WTC11 (cell line): Measurements from ENCODE around the gene TPM2. TPM values are rescaled to one million over a fixed set of nuclear protein-coding genes. Genes with fewer than 3 reads are reported as not detected.

Experiments used
- ATAC-seq: fragments of 200-7000 bp; cut with Tn5 transposase; 2 replicates; pipeline ENCODE4 v1.10.0; 2021; ENCODE audit warnings: mild to moderate bottlenecking, moderate library complexity
- CTCF ChIA-PET: fragments of 300-600 bp; sonication (Branson Sonifier 250); formaldehyde crosslinking; loops from one replicate; lab custom pipeline; 2021; ENCODE audit warnings: antibody characterized with exemption; lab: Charles Lee
- POLR2A ChIA-PET: fragments of 350-600 bp; sonication (Branson Sonifier 250); formaldehyde crosslinking; loops from one replicate; lab custom pipeline; 2021; ENCODE audit warnings: antibody characterized with exemption; lab: Charles Lee
- DNase-seq: peaks from one replicate; pipeline ENCODE4 v3.0.0; 2021; ENCODE audit warnings: low spot score
- H3K27ac Mint-ChIP-seq: 2 replicates; pipeline ENCODE4 v1.8.0; 2021; ENCODE audit warnings: mixed read lengths
- H3K27me3 Mint-ChIP-seq: 2 replicates; pipeline ENCODE4 v1.8.0; 2021; ENCODE audit warnings: low read depth, mild to moderate bottlenecking, moderate library complexity, mixed read lengths
- H3K36me3 Mint-ChIP-seq: 2 replicates; pipeline ENCODE4 v1.8.0; 2021; ENCODE audit warnings: mixed read lengths
- H3K4me1 Mint-ChIP-seq: 2 replicates; pipeline ENCODE4 v1.8.0; 2022; ENCODE audit warnings: mixed read lengths
- H3K4me3 Mint-ChIP-seq: 2 replicates; pipeline ENCODE4 v1.8.0; 2021; ENCODE audit warnings: mild to moderate bottlenecking, moderate library complexity, mixed read lengths
- H3K9me3 Mint-ChIP-seq: 2 replicates; pipeline ENCODE4 v1.8.0; 2021; ENCODE audit warnings: mixed read lengths
- EMX1 ChIP-seq: fragments of 250-450 bp; sonication (Bioruptor Pico); IDR thresholded peaks from 2 replicates; pipeline ENCODE4 v1.8.0; 2021; ENCODE audit warnings: mild to moderate bottlenecking
- FOXP1 ChIP-seq: sonication (generic); formaldehyde crosslinking; IDR thresholded peaks from 2 replicates; pipeline ENCODE4 v1.8.0; 2022; ENCODE audit warnings: missing genetic modification reagents, mild to moderate bottlenecking, moderate library complexity, borderline replicate concordance
- HMGA2 ChIP-seq: fragments of 250-450 bp; sonication (Bioruptor Pico); IDR thresholded peaks from 2 replicates; pipeline ENCODE4 v1.4.0; 2021; ENCODE audit warnings: mild to moderate bottlenecking, moderate library complexity
- JUN ChIP-seq: sonication (generic); formaldehyde crosslinking; IDR thresholded peaks from 2 replicates; pipeline ENCODE4 v1.8.0; 2023; ENCODE audit warnings: mild to moderate bottlenecking, missing genetic modification reagents
- NR3C1 ChIP-seq: sonication (generic); formaldehyde crosslinking; conservative IDR thresholded peaks from 2 replicates; pipeline ENCODE4 v1.8.1; 2023; ENCODE audit warnings: low read depth, mild to moderate bottlenecking, missing genetic modification reagents
- RORB ChIP-seq: fragments of 250-450 bp; sonication (Bioruptor Pico); IDR thresholded peaks from 2 replicates; pipeline ENCODE4 v1.9.0; 2021; ENCODE audit warnings: mild to moderate bottlenecking
- SOX15 ChIP-seq: fragments of 250-450 bp; sonication (Bioruptor Pico); IDR thresholded peaks from 2 replicates; pipeline ENCODE4 v1.9.0; 2021; ENCODE audit warnings: mild to moderate bottlenecking
- ZNF219 ChIP-seq: sonication (generic); formaldehyde crosslinking; IDR thresholded peaks from 2 replicates; pipeline ENCODE4 v1.8.0; 2023; ENCODE audit warnings: missing genetic modification reagents, mild to moderate bottlenecking, borderline replicate concordance
- ZNF232 ChIP-seq: sonication (generic); formaldehyde crosslinking; IDR thresholded peaks from 2 replicates; pipeline ENCODE4 v1.8.0; 2022; ENCODE audit warnings: mild to moderate bottlenecking, missing genetic modification reagents
- total RNA-seq: library from RNA; stranded (reverse); gene quantifications from 3 replicates; pipeline ENCODE4 v1.2.3, GENCODE V29; 2021
- TF ChIP-seq, protein P1 (sequence below): sonication (generic); formaldehyde crosslinking; IDR thresholded peaks from 2 replicates; pipeline ENCODE4 v1.8.1; 2022; ENCODE audit warnings: mild to moderate bottlenecking, moderate library complexity, missing genetic modification reagents
- TF ChIP-seq, protein P2 (sequence below): sonication (generic); formaldehyde crosslinking; IDR thresholded peaks from 2 replicates; pipeline ENCODE4 v1.8.1; 2023; ENCODE audit warnings: mild to moderate bottlenecking, missing genetic modification reagents, moderate library complexity
- TF ChIP-seq, protein P3 (sequence below): fragments of 250-450 bp; sonication (Bioruptor Pico); IDR thresholded peaks from 2 replicates; pipeline ENCODE4 v1.9.0; 2021; ENCODE audit warnings: moderate library complexity, mild to moderate bottlenecking, inconsistent platforms, borderline replicate concordance
- TF ChIP-seq, protein P4 (sequence below): sonication (generic); formaldehyde crosslinking; IDR thresholded peaks from 2 replicates; pipeline ENCODE4 v1.8.1; 2022; ENCODE audit warnings: mild to moderate bottlenecking, missing genetic modification reagents, moderate library complexity, borderline replicate concordance
- TF ChIP-seq, protein P5 (sequence below): sonication (generic); formaldehyde crosslinking; IDR thresholded peaks from 2 replicates; pipeline ENCODE4 v1.8.0; 2023; ENCODE audit warnings: missing genetic modification reagents, mild to moderate bottlenecking, borderline replicate concordance

TPM2 gene
- total RNA-seq, 1 experiment from 2014 or later, result 146 TPM

DNA sequence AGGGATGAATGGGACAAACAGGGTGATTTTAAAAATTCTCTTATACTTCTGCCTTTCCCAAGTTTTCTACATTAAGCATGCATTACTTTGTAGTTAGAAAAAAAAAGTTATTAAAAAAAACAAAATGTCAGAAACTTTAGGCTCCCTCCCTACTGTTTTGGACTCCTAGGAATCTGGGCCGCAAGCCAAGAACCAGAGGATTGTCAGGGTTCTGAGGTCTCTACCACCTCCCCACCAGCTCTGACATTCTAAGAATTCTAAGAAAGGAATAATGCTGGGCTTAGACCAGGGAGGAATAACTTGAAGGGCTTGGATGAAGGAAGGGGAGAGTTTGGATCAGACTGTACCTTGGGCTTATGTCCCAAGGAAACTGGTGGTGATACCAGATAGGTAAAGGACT is 23.7 kb downstream of the TPM2 start (continued):
- TF ChIP-seq, protein P1, sequence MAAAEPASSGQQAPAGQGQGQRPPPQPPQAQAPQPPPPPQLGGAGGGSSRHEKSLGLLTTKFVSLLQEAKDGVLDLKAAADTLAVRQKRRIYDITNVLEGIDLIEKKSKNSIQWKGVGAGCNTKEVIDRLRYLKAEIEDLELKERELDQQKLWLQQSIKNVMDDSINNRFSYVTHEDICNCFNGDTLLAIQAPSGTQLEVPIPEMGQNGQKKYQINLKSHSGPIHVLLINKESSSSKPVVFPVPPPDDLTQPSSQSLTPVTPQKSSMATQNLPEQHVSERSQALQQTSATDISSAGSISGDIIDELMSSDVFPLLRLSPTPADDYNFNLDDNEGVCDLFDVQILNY (CRISPR knock-in tag), result no peak
- TF ChIP-seq HMGA2 (CRISPR knock-in tag), result no peak
- no peak for TF ChIP-seq NR3C1 (CRISPR knock-in tag)
- TF ChIP-seq, protein P2, sequence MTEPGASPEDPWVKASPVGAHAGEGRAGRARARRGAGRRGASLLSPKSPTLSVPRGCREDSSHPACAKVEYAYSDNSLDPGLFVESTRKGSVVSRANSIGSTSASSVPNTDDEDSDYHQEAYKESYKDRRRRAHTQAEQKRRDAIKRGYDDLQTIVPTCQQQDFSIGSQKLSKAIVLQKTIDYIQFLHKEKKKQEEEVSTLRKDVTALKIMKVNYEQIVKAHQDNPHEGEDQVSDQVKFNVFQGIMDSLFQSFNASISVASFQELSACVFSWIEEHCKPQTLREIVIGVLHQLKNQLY (CRISPR knock-in tag), result no peak
- TF ChIP-seq EMX1, result no peak

DNA sequence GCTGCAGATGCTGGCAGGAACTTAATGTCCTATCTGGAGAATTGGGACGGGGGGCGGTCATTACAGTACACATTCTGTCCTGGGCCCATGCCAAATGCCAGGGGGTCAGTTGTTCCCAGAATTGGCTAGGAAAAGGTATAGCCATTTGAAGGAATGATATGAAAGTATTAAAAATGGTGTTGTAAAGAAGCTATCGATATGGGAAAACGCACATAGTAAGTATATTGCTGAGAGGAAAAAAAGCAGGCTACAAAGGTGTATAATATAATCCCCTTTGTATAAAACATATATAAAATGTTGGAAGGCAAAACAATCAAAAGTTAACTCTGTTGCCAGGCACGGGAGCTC is 24.3 kb downstream of the TPM2 start:
- ATAC-seq (no peak), DNase-seq (no peak)
- TF ChIP-seq RORB (no peak), SOX15 (CRISPR knock-in tag) (no peak), FOXP1 (CRISPR knock-in tag) (no peak), ZNF219 (no peak), ZNF232 (CRISPR knock-in tag) (no peak), JUN (no peak)
- TF ChIP-seq, protein P3, sequence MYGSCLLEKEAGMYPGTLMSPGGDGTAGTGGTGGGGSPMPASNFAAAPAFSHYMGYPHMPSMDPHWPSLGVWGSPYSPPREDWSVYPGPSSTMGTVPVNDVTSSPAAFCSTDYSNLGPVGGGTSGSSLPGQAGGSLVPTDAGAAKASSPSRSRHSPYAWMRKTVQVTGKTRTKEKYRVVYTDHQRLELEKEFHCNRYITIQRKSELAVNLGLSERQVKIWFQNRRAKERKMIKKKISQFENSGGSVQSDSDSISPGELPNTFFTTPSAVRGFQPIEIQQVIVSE (CRISPR knock-in tag), result no peak
- TF ChIP-seq, protein P4, sequence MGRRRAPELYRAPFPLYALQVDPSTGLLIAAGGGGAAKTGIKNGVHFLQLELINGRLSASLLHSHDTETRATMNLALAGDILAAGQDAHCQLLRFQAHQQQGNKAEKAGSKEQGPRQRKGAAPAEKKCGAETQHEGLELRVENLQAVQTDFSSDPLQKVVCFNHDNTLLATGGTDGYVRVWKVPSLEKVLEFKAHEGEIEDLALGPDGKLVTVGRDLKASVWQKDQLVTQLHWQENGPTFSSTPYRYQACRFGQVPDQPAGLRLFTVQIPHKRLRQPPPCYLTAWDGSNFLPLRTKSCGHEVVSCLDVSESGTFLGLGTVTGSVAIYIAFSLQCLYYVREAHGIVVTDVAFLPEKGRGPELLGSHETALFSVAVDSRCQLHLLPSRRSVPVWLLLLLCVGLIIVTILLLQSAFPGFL, result no peak
- TF ChIP-seq, protein P5, sequence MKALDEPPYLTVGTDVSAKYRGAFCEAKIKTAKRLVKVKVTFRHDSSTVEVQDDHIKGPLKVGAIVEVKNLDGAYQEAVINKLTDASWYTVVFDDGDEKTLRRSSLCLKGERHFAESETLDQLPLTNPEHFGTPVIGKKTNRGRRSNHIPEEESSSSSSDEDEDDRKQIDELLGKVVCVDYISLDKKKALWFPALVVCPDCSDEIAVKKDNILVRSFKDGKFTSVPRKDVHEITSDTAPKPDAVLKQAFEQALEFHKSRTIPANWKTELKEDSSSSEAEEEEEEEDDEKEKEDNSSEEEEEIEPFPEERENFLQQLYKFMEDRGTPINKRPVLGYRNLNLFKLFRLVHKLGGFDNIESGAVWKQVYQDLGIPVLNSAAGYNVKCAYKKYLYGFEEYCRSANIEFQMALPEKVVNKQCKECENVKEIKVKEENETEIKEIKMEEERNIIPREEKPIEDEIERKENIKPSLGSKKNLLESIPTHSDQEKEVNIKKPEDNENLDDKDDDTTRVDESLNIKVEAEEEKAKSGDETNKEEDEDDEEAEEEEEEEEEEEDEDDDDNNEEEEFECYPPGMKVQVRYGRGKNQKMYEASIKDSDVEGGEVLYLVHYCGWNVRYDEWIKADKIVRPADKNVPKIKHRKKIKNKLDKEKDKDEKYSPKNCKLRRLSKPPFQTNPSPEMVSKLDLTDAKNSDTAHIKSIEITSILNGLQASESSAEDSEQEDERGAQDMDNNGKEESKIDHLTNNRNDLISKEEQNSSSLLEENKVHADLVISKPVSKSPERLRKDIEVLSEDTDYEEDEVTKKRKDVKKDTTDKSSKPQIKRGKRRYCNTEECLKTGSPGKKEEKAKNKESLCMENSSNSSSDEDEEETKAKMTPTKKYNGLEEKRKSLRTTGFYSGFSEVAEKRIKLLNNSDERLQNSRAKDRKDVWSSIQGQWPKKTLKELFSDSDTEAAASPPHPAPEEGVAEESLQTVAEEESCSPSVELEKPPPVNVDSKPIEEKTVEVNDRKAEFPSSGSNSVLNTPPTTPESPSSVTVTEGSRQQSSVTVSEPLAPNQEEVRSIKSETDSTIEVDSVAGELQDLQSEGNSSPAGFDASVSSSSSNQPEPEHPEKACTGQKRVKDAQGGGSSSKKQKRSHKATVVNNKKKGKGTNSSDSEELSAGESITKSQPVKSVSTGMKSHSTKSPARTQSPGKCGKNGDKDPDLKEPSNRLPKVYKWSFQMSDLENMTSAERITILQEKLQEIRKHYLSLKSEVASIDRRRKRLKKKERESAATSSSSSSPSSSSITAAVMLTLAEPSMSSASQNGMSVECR (CRISPR knock-in tag), result no peak
- ChIA-PET POLR2A (interaction anchor here (1.0 to 2.7 kb wide), 10 partner anchors 8 to 149 kb away, joined by 3 to 17 read pairs (median 4); partner anchors contain the start of genes CA9, HINT2 and TPM2), CTCF (interaction anchor here (0.8 to 10.2 kb wide), 18 partner anchors 9 to 217 kb away, joined by 3 to 127 read pairs (median 12); partner anchors contain the start of genes CREB3, GBA2, RGP1 and TESK1)
- peak overlapping the region; percentile 71; the same call in 1 of the 2 replicates for H3K27ac Mint-ChIP-seq
- peaks cover 27% of the 10 kb centered on the region for H3K36me3 Mint-ChIP-seq
- H3K4me1 Mint-ChIP-seq, result peaks cover 24% of the 10 kb centered on the region
- H3K27me3 Mint-ChIP-seq, result no peaks in the 10 kb centered on the region; the same call in 1 of the 2 replicates
- peak overlapping the region; percentile 81 for H3K4me3 Mint-ChIP-seq
- peaks cover 7% of the 10 kb centered on the region for H3K9me3 Mint-ChIP-seq
